ENCODE data around the gene UGT2A1. TPM values are rescaled to one million over a fixed set of nuclear protein-coding genes. Genes with fewer than 3 reads are reported as not detected.

Gene UGT2A1
- total and polyA plus RNA-seq, 2 of the 4 experiments (the other 2 are of a cell fraction): not detected

DNA sequence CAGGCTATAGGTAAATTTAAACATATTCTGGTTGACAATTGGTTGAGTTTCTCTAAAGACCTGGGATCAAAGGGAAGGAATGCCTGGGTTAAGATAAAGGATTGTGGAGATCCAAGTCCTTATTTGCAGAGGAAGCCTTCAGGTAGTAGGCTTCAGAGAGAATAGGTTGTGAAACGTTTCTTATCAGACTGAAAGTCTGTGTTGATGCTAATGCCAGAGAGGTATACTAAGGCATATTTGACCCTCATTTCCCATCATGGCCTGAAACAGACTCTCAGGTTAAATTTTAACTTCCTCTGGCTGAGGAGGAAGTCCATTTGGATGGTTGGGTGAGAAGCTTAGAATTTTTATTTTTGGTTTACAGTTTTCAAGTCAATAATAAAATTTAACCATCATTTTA is 61.7 kb downstream of the UGT2A1 start:
- H2BK5ac ChIP-seq (ENCODE audit: low read depth, low read length, poor library complexity, severe bottlenecking): no peak overlapping the region
- no peak for TF ChIP-seq MAZ (IDR thresholded peaks at IDR 0.05; ENCODE audit: borderline replicate concordance, low read depth, low read length)
- TF ChIP-seq USF2 (IDR thresholded peaks at IDR 0.05; ENCODE audit: low read depth, low read length): no peak
- no peak for TF ChIP-seq MXI1 (IDR thresholded peaks at IDR 0.05; ENCODE audit: borderline replicate concordance, low read depth, low read length)
- TF ChIP-seq FOS (IDR thresholded peaks at IDR 0.05; ENCODE audit: low read depth, low read length): no peak
- TF ChIP-seq NFE2L2 (IDR thresholded peaks at IDR 0.05; ENCODE audit: low read depth, low read length): no peak
- TF ChIP-seq, protein P1, sequence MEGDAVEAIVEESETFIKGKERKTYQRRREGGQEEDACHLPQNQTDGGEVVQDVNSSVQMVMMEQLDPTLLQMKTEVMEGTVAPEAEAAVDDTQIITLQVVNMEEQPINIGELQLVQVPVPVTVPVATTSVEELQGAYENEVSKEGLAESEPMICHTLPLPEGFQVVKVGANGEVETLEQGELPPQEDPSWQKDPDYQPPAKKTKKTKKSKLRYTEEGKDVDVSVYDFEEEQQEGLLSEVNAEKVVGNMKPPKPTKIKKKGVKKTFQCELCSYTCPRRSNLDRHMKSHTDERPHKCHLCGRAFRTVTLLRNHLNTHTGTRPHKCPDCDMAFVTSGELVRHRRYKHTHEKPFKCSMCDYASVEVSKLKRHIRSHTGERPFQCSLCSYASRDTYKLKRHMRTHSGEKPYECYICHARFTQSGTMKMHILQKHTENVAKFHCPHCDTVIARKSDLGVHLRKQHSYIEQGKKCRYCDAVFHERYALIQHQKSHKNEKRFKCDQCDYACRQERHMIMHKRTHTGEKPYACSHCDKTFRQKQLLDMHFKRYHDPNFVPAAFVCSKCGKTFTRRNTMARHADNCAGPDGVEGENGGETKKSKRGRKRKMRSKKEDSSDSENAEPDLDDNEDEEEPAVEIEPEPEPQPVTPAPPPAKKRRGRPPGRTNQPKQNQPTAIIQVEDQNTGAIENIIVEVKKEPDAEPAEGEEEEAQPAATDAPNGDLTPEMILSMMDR (conservative IDR thresholded peaks at IDR 0.05; ENCODE audit: low read depth, low read length): no peak
- TF ChIP-seq RAD21 (IDR thresholded peaks at IDR 0.05; ENCODE audit: low read length): no peak
- no peak for TF ChIP-seq BHLHE40 (IDR thresholded peaks at IDR 0.05; ENCODE audit: low read depth, low read length)
- no peak for TF ChIP-seq ELK1 (IDR thresholded peaks at IDR 0.05; ENCODE audit: borderline replicate concordance, low read depth, low read length)
- no peak for TF ChIP-seq CHD1 (IDR thresholded peaks at IDR 0.05; ENCODE audit: low read depth, low read length)
- intact Hi-C loops (cut with micrococcal nuclease): no loop called here
- H2BK20ac ChIP-seq (ENCODE audit: low read depth, low read length): no peak overlapping the region
- ChIA-PET POLR2A (ENCODE audit: unreplicated experiment) (no interaction called here), CTCF (no interaction called here)
- no peak overlapping the region for H2AK5ac ChIP-seq (ENCODE audit: low read depth, low read length)
- BruUV-seq (replicated peaks): no TSS peak
- dilution Hi-C loops (cut with HindIII; ENCODE audit: low sequenced_read_pairs, unreplicated experiment): no loop called here
- no peak overlapping the region for H4K8ac ChIP-seq (ENCODE audit: low read depth in 2 of 2, low read length in 2 of 2)
- H3K4me3 ChIP-seq (ENCODE audit: insufficient read depth, low read depth, low read length): no peak overlapping the region
- H3K4me2 ChIP-seq (ENCODE audit: low read depth, low read length): no peak overlapping the region
- no peak overlapping the region for H4K5ac ChIP-seq (ENCODE audit: low read depth, low read length)
- H3K9me3 ChIP-seq (ENCODE audit: control insufficient read depth, insufficient read depth, low read length): no peaks in the 10 kb centered on the region
- H4K20me1 ChIP-seq (ENCODE audit: insufficient read depth, low read length): no peaks in the 10 kb centered on the region
- H3K27me3 ChIP-seq (ENCODE audit: control insufficient read depth, insufficient read depth, low read length): no peaks in the 10 kb centered on the region
- no peaks in the 10 kb centered on the region for H3K79me1 ChIP-seq (ENCODE audit: low read depth in 1 of 2, low read length in 2 of 2)
- no peak overlapping the region for H3K4ac ChIP-seq (ENCODE audit: low read depth, low read length)
- no peak for ATAC-seq (ENCODE audit: low read depth)
- H3K23ac ChIP-seq (ENCODE audit: low read depth, low read length): no peak overlapping the region
- no peak overlapping the region for H2BK120ac ChIP-seq (ENCODE audit: low read depth, low read length)
- H4K91ac ChIP-seq (ENCODE audit: insufficient read depth, low read depth, low read length): no peak overlapping the region
- H3K9me1 ChIP-seq (ENCODE audit: insufficient read depth, low read length): no peaks in the 10 kb centered on the region
- no peak for DNase-seq
- H3K36me3 ChIP-seq (ENCODE audit: control insufficient read depth, insufficient read depth, low read length): no peaks in the 10 kb centered on the region
- no CpG with 5 or more reads among the region's 1 CpG for WGBS, 2 experiments (ENCODE audit: extremely low coverage in 2 of 2, insufficient read length in 1 of 2)
- no peak overlapping the region for H3K56ac ChIP-seq (ENCODE audit: extremely low read depth, insufficient read depth, low read length)
- no peaks in the 10 kb centered on the region for H3K4me1 ChIP-seq (ENCODE audit: control insufficient read depth, insufficient read depth, low read length)
- no peak overlapping the region for H3K27ac ChIP-seq (ENCODE audit: insufficient read depth, low read length)
- no peak overlapping the region for H3K9ac ChIP-seq (ENCODE audit: low read depth, low read length)
- in situ Hi-C loops (cut with MboI; ENCODE audit: low sequenced_read_pairs): no loop called here
- H2BK15ac ChIP-seq (ENCODE audit: low read depth, low read length): no peak overlapping the region
- H3K18ac ChIP-seq (ENCODE audit: low read depth, low read length): no peak overlapping the region
- H3K14ac ChIP-seq (replicated peaks; ENCODE audit: low read depth, low read length): no peak overlapping the region
- no peak overlapping the region for H2AFZ ChIP-seq (replicated peaks; ENCODE audit: low read length, poor library complexity)
- H2AK9ac ChIP-seq (replicated peaks; ENCODE audit: low read depth, low read length, poor library complexity): no peak overlapping the region
